LNCAP (cell line): Measurements from ENCODE around the gene LATS2.

Experiments used
- CTCF ChIP-seq: fragments of 450-650 bp; IDR thresholded peaks from 2 replicates; pipeline ENCODE4 v1.5.1; 2017; ENCODE audit warnings: mild to moderate bottlenecking

Gene LATS2

DNA sequence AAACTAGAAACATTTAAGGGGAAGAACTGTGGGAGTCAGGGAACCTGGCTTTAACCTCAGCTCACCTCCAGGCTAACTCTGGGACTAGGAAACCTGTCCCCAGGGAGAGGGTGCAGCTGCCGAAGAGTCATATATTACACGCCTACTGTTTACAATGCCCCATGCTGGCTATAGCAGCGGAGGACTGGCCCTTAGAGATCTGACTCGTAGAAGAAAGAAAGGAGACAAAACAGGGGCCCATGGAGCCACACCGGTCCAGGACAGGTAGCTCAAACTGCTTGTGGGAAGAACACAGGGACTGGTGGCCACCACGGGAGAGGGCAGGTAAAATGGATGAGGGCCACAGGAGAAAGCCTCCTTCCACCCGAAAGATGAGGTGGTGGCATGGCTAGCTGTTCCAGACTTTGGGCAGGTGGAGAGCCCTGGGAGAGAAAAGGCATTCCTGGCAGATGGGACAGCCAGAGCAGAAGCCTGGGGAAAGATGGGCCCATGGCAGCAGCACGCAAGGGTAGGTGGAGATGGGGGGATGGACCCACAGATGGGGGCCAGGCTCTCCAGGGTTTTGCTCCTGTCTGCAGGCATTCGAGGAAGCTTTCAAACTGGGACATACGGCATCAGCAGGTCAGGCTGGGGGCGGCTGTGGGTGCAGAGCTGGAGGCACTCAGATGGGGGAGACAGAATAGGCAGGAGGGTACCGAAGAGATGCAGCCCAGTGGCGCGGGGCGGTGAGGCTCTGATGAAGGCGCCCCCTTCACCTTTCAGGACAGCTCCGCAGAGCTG lies 69.5 kb downstream of the LATS2 start:
- no peak for TF ChIP-seq CTCF

GRCh38 chr13:20990910-20991525 lies 70.4 kb downstream of the LATS2 start:
- no peak for TF ChIP-seq CTCF

DNA sequence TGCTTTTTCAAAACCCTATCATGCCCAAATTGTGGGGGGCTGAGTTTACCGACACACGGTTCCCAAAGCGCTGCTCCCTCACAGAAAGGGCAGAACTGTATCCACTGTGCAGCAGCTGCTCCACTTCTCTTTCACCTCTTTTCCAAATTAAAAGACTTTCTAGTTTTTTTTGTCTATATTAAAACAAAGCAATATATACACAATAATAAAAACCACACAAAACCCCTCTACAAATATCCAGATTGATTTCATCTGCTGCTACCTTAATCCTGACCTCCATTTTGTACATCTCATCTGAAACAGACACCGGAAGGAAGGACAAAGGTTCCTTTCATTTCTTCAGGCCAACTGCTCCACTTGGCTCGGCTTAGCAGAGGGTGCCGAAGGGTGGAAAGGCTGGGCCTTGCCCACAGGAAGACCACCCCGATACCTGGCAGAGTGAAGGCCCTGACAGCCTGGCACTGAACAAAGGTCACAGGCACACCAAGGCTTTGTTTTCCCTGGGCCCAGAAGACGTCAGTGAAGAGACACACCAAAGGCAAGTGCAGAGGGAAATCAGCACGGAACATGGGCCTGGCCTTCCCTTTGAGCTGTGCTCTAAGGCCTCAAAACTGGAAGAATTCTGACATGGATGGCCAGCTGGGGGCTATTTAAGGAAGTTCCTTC lies 71.6 kb downstream of the LATS2 start:
- no peak for TF ChIP-seq CTCF

DNA sequence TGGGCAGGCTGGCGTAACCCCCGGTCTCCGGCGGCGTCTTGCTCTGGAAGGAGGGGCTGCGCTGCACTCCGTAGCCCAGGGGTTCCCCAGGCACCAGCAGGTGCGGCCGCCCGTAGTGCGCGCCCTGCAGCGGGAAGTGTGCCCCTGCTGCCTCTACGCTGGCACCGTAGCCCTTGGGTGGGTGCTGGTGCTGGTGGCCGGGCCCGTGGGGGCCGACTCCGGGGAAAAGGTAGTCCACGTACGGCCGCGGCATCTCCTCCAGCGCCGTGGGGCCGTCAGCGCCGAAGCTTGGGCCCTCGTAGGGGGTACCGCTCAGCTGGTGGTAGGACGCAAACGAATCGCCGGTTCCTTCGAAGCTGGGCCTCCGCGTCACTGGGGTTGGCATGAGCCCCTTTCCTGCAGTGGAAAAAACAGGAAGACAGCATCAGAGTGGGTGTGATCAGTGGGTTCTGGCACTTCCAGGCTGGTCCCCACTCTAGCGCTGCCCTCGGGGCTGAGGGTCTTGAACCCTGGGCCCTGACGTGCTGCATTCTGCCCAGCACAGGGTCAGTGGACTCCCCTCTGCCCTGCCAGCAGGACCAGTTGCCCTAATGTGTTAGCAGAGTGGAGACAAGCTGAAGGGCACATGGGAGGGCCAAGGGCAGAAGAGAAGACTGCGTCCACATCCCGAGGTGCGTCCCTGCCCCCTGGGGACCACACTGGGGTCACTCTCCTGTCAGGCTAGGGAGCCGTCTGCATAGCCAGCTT lies 72.3 kb downstream of the LATS2 start:
- TF ChIP-seq CTCF: no peak

- no peak for TF ChIP-seq CTCF
These were observed 73.1 kb downstream of the LATS2 start for GRCh38 chr13:20988033-20988908.

DNA sequence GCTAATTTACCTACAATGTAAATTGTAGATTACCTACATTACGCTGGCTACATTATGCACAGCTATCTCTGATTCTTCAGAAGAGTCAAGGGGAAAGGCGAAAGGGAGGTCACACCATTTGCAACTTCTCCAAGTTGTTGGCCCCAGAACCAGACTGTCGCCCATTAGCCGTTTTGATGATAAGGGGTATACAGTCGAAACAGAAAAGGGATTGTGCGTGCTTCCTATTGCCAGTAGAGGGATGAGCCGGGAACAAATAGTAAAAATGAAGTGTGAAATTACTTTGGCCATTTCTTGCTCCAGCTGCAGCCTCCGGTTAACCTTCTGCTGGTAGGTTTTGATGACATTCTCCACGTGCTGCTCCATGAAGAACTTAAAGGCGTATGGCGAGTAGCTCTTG lies 73.8 kb downstream of the LATS2 start:
- TF ChIP-seq CTCF: no peak
